ENCODE results near the gene SLC2A6. TPM values are rescaled to one million over a fixed set of nuclear protein-coding genes. Genes with fewer than 3 reads are reported as not detected.

SLC2A6 gene
- under 1 TPM; 0.69 TPM for polyA plus RNA-seq

GRCh38 chr9:133478851-133479711, at the start of gene SLC2A6:
Gene SLC2A6, minus strand, starts transcription at chr9:133479099. Its CDS starts 40 bp downstream, at chr9:133479059.
- WGBS, 2 donors = 1% methylated on average over 56 to 84 of the region's 84 CpGs
- Histone ChIP-seq H3K4me3 (ENCODE audit: low read depth in 1 of 2, low read length in 2 of 2) (peak within 1 kb of the TSS; percentile 43 to 51), H3K36me3 (ENCODE audit: control insufficient read depth in 2 of 2, insufficient read depth in 2 of 2, low read length in 1 of 2) (no peaks in the 10 kb centered on the region), H3K27me3 (ENCODE audit: control insufficient read depth in 1 of 2, insufficient read depth in 2 of 2, low read length in 2 of 2) (no peaks in the 10 kb centered on the region), H3K4me1 (ENCODE audit: control insufficient read depth in 2 of 2, insufficient read depth in 2 of 2, low read length in 1 of 2) (peaks cover 0 to 5% of the 10 kb centered on the region in 2 donors), H3K9me3 (ENCODE audit: control insufficient read depth in 2 of 2, insufficient read depth in 1 of 2, low read depth in 1 of 2, low read length in 1 of 2) (no peaks in the 10 kb centered on the region), H3K27ac (ENCODE audit: low read depth in 2 of 2, low read length in 1 of 2) (peak within 1 kb of the TSS in 1 of 2 donors; percentile 27)

GRCh38 chr9:133528001-133528875, 49.3 kb upstream of the SLC2A6 start:
- Histone ChIP-seq H3K27ac (ENCODE audit: low read depth in 2 of 2, low read length in 1 of 2) (no peak overlapping the region), H3K4me1 (ENCODE audit: control insufficient read depth in 2 of 2, insufficient read depth in 2 of 2, low read length in 1 of 2) (peaks cover 0 to 9% of the 10 kb centered on the region in 2 donors), H3K4me3 (ENCODE audit: low read depth in 1 of 2, low read length in 2 of 2) (no peak overlapping the region), H3K36me3 (ENCODE audit: control insufficient read depth in 2 of 2, insufficient read depth in 2 of 2, low read length in 1 of 2) (no peaks in the 10 kb centered on the region), H3K27me3 (ENCODE audit: control insufficient read depth in 1 of 2, insufficient read depth in 2 of 2, low read length in 2 of 2) (no peaks in the 10 kb centered on the region), H3K9me3 (ENCODE audit: control insufficient read depth in 2 of 2, insufficient read depth in 1 of 2, low read depth in 1 of 2, low read length in 1 of 2) (no peaks in the 10 kb centered on the region)
- WGBS, 2 donors = 67 to 68% methylated on average over 22 of the region's 22 CpGs

DNA sequence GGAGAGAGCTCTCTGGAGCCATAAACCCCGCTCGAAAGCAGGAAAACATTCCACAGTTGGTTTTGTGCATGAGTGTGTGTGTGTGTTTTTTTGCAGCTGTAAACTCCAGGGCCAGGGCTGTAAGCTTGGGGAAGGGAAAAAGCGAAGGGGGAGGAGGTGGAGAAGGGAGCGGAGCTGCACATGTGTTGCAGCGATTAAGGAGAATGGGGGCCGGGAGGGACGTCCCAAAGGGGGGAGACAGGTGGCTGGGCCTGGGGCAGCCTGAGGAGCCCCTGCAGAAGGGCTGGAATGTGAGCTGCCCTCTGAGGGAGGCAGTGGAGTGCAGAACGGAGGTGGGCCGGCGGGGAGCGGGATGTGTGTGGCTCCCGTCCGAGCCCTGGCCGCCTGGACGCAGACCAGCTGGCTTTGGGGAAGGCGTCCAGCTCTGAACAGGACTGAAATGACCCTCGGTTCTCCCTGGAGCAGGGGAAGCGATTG, 48.6 kb upstream of the SLC2A6 start:
- Histone ChIP-seq H3K4me1 (ENCODE audit: control insufficient read depth in 2 of 2, insufficient read depth in 2 of 2, low read length in 1 of 2) (peaks cover 0 to 9% of the 10 kb centered on the region in 2 donors), H3K27ac (ENCODE audit: low read depth in 2 of 2, low read length in 1 of 2) (no peak overlapping the region), H3K27me3 (ENCODE audit: control insufficient read depth in 1 of 2, insufficient read depth in 2 of 2, low read length in 2 of 2) (no peaks in the 10 kb centered on the region), H3K36me3 (ENCODE audit: control insufficient read depth in 2 of 2, insufficient read depth in 2 of 2, low read length in 1 of 2) (no peaks in the 10 kb centered on the region), H3K4me3 (ENCODE audit: low read depth in 1 of 2, low read length in 2 of 2) (no peak overlapping the region), H3K9me3 (ENCODE audit: control insufficient read depth in 2 of 2, insufficient read depth in 1 of 2, low read depth in 1 of 2, low read length in 1 of 2) (no peaks in the 10 kb centered on the region)
- WGBS, 2 donors = 45 to 61% methylated on average over 17 to 18 of the region's 18 CpGs

DNA sequence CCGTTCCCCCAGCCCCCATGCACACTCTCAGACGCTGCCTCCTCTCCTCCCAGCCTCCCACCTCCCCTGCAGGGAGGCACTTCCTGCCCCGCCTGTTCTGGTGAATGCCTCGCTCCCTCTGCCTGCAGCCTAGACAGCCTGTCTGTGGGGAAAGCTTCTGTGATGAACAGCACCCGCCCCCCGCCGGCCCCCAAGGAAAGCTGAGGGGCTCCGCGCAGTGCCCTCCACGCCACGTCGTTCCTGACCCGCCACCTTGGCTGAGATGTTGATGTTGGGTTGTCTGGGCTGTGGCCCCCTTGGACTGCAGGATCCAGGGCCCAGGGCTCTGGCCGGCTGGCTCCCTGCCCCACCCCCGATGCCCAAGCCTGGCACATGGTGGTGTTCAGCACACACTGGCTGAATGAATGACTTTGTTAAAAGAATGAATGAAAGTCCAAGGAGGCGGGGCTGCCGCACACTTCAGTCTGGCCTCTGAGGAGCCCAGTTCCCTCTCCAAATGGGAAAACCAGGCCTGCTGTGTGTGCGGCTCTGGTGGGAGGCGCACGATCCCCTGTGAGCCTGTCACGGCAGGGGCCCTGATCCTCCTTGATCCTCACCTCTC, 47.9 kb upstream of the SLC2A6 start:
- Histone ChIP-seq H3K27ac (ENCODE audit: low read depth in 2 of 2, low read length in 1 of 2) (no peak overlapping the region), H3K36me3 (ENCODE audit: control insufficient read depth in 2 of 2, insufficient read depth in 2 of 2, low read length in 1 of 2) (no peaks in the 10 kb centered on the region), H3K4me1 (ENCODE audit: control insufficient read depth in 2 of 2, insufficient read depth in 2 of 2, low read length in 1 of 2) (peaks cover 0 to 9% of the 10 kb centered on the region in 2 donors), H3K9me3 (ENCODE audit: control insufficient read depth in 2 of 2, insufficient read depth in 1 of 2, low read depth in 1 of 2, low read length in 1 of 2) (no peaks in the 10 kb centered on the region), H3K4me3 (ENCODE audit: low read depth in 1 of 2, low read length in 2 of 2) (no peak overlapping the region), H3K27me3 (ENCODE audit: control insufficient read depth in 1 of 2, insufficient read depth in 2 of 2, low read length in 2 of 2) (no peaks in the 10 kb centered on the region)
- 51 to 52% methylated on average over 16 to 21 of the region's 21 CpGs for WGBS, 2 donors

- Histone ChIP-seq H3K36me3 (ENCODE audit: control insufficient read depth in 2 of 2, insufficient read depth in 2 of 2, low read length in 1 of 2) (no peaks in the 10 kb centered on the region), H3K27me3 (ENCODE audit: control insufficient read depth in 1 of 2, insufficient read depth in 2 of 2, low read length in 2 of 2) (no peaks in the 10 kb centered on the region), H3K4me3 (ENCODE audit: low read depth in 1 of 2, low read length in 2 of 2) (no peak overlapping the region)
Measured at GRCh38 chr9:133525677-133526076, 46.8 kb upstream of the SLC2A6 start.

DNA sequence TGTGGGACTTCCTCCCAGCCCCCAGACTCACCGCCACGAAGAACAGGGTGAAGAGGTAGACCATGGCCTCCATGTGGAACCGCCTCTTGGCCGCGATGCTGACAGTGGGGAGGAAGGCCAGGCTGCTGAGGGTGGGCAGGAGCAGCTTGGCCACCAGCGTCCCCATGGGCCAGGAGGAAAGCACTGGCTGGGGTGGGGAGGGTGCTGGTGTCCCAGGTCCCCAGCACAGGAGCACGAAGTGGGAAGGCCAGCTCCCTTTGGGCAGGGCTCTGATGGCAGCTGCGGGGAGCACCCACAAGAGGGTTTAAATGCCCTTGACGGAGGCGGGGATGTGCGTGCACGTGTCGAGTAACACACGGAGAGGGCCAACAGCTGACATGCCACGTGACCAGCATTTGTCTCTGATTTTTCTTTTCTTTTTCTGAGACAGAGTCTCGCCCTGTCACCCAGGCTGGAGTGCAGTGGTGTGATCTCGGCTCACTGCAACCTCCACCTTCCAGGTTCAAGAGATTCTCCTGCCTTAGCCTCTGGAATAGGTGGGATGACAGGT, 45.9 kb upstream of the SLC2A6 start, which contains the start of gene MYMK:
MYMK (minus strand) TSS at position 281 of the 550 bp plus-strand sequence; CDS start at position 166, 115 bp downstream.
- Histone ChIP-seq H3K9me3 (ENCODE audit: control insufficient read depth in 2 of 2, insufficient read depth in 1 of 2, low read depth in 1 of 2, low read length in 1 of 2) (no peaks in the 10 kb centered on the region), H3K4me1 (ENCODE audit: control insufficient read depth in 2 of 2, insufficient read depth in 2 of 2, low read length in 1 of 2) (peaks cover 0 to 12% of the 10 kb centered on the region in 2 donors), H3K27ac (ENCODE audit: low read depth in 2 of 2, low read length in 1 of 2) (no peak within 1 kb of the TSS), H3K4me3 (ENCODE audit: low read depth in 1 of 2, low read length in 2 of 2) (no peak within 1 kb of the TSS), H3K27me3 (ENCODE audit: control insufficient read depth in 1 of 2, insufficient read depth in 2 of 2, low read length in 2 of 2) (no peaks in the 10 kb centered on the region), H3K36me3 (ENCODE audit: control insufficient read depth in 2 of 2, insufficient read depth in 2 of 2, low read length in 1 of 2) (no peaks in the 10 kb centered on the region)
- 95 to 96% methylated on average over 17 of the region's 17 CpGs for WGBS, 2 donors

More at GRCh38 chr9:133525677-133526076, 46.8 kb upstream of the SLC2A6 start:
- peaks cover 0 to 9% of the 10 kb centered on the region in 2 donors for H3K4me1 ChIP-seq (ENCODE audit: control insufficient read depth in 2 of 2, insufficient read depth in 2 of 2, low read length in 1 of 2)
- WGBS, 2 donors = 40 to 57% methylated on average over 8 of the region's 8 CpGs
- H3K9me3 ChIP-seq (ENCODE audit: control insufficient read depth in 2 of 2, insufficient read depth in 1 of 2, low read depth in 1 of 2, low read length in 1 of 2) = no peaks in the 10 kb centered on the region
- H3K27ac ChIP-seq (ENCODE audit: low read depth in 2 of 2, low read length in 1 of 2) = no peak overlapping the region

DNA sequence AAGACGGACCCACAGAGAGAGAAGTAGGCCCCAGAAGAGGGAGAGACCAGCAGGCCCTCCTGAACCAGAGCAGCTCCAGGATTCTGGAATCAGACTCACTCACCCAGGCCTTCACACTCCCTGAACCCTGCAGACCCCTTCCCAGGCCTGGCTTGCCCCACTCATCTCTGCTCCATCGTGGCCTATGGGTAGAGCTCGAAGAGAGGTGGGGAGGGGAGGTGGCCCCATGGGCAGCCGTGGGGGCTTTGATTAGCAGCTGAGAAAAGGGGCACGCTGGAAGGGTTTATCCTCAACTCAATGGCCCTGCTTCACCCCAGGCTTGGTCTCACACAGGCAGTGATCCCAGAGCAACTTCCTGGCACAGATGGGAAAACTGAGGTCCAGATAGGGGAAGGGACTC, 45.2 kb upstream of the SLC2A6 start:
- H3K4me3 ChIP-seq (ENCODE audit: low read depth in 1 of 2, low read length in 2 of 2) = no peak overlapping the region
- 92% methylated on average over 5 of the region's 5 CpGs for WGBS, 2 donors
- H3K9me3 ChIP-seq (ENCODE audit: control insufficient read depth in 2 of 2, insufficient read depth in 1 of 2, low read depth in 1 of 2, low read length in 1 of 2) = no peaks in the 10 kb centered on the region
- H3K27ac ChIP-seq (ENCODE audit: low read depth in 2 of 2, low read length in 1 of 2) = no peak overlapping the region
- H3K27me3 ChIP-seq (ENCODE audit: control insufficient read depth in 1 of 2, insufficient read depth in 2 of 2, low read length in 2 of 2) = no peaks in the 10 kb centered on the region
- peaks cover 0 to 12% of the 10 kb centered on the region in 2 donors for H3K4me1 ChIP-seq (ENCODE audit: control insufficient read depth in 2 of 2, insufficient read depth in 2 of 2, low read length in 1 of 2)
- H3K36me3 ChIP-seq (ENCODE audit: control insufficient read depth in 2 of 2, insufficient read depth in 2 of 2, low read length in 1 of 2) = no peaks in the 10 kb centered on the region

DNA sequence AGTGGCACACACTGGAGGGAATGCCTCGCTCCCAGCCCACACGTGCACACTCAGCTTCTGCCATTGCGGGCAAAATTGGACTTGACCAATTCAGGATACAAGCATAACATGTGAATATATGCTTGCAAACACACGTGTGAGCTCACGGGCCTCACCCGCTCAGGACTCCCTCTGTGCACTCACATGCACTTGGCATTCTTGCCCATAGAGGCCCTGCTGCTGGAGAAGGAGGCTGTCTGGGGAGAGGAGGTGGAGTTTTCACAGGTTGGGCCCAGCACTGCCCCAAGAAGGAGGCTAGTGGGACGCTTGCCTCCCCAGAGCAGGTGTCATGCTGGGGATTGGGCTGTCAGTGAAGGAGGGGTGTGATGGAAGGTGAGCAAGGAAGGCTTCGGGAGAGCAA, 44.2 kb upstream of the SLC2A6 start:
- H3K36me3 ChIP-seq (ENCODE audit: control insufficient read depth in 2 of 2, insufficient read depth in 2 of 2, low read length in 1 of 2) = no peaks in the 10 kb centered on the region
- no peak overlapping the region for H3K4me3 ChIP-seq (ENCODE audit: low read depth in 1 of 2, low read length in 2 of 2)
- H3K27ac ChIP-seq (ENCODE audit: low read depth in 2 of 2, low read length in 1 of 2) = no peak overlapping the region
- H3K9me3 ChIP-seq (ENCODE audit: control insufficient read depth in 2 of 2, insufficient read depth in 1 of 2, low read depth in 1 of 2, low read length in 1 of 2) = no peaks in the 10 kb centered on the region
- H3K27me3 ChIP-seq (ENCODE audit: control insufficient read depth in 1 of 2, insufficient read depth in 2 of 2, low read length in 2 of 2) = no peaks in the 10 kb centered on the region
- WGBS, 2 donors = 85 to 89% methylated on average over 8 of the region's 8 CpGs
- H3K4me1 ChIP-seq (ENCODE audit: control insufficient read depth in 2 of 2, insufficient read depth in 2 of 2, low read length in 1 of 2) = peaks cover 0 to 8% of the 10 kb centered on the region in 2 donors
